Measurements from ENCODE around the gene ALAD. TPM values are rescaled to one million over a fixed set of nuclear protein-coding genes. Genes with fewer than 3 reads are reported as not detected.

The ALAD gene
- total and polyA plus RNA-seq, 9 of the 15 experiments (the other 6 are each of a cell fraction or from before 2014, with no cell fraction given): 1.3 to 12.7 (median 6.8) TPM

DNA sequence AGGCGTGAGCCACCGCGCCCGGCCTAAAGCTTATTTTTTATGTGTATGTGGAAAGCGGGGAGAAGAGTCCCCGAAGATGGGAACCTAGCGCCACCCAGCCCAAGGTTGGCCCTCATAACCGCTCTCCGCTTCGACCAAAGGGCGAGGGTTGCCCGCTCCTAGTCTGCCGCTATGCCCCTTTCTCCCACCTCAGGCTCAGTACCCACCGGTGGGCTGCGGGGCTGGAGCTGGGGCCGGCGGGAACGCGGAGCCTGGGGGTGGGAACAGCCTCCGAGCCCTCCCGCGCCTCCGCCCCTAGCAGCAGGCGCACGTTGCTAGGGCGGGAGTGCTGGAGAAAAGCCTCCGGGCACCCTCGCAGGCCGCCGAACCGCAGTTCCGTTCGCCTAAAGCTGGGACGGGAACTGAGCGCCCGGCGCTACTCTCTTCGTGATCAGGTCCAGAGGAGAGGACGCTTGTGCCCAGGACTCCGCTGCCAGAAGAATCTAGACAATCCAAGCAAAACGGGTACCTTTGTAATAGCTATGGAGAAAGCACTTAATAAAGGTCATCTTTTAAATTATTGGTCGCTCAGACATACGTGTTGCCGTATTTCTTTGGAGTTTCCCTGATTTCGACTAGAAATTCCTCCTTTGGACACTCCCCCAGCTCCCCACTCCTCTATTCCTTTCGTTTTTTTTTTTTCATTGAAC is 60.9 kb downstream of the ALAD start, which contains the start of gene WDR31 (continued):
- TF ChIP-seq, protein P1, sequence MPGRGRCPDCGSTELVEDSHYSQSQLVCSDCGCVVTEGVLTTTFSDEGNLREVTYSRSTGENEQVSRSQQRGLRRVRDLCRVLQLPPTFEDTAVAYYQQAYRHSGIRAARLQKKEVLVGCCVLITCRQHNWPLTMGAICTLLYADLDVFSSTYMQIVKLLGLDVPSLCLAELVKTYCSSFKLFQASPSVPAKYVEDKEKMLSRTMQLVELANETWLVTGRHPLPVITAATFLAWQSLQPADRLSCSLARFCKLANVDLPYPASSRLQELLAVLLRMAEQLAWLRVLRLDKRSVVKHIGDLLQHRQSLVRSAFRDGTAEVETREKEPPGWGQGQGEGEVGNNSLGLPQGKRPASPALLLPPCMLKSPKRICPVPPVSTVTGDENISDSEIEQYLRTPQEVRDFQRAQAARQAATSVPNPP (IDR thresholded peaks at IDR 0.05; ENCODE audit: borderline replicate concordance, insufficient read depth, insufficient read length): no peak
- TF ChIP-seq ZNF212 (CRISPR knock-in tag; IDR thresholded peaks at IDR 0.05) (no peak), CTCFL (IDR thresholded peaks at IDR 0.05; ENCODE audit: borderline replicate concordance, insufficient read depth, low read depth, low read length, poor library complexity, severe bottlenecking) (no peak), TARDBP (IDR thresholded peaks at IDR 0.05) (0 out of 2 replicates have a peak, but pooled peaks have one; percentile 63), HOXB6 (CRISPR knock-in tag; IDR thresholded peaks at IDR 0.05; ENCODE audit: borderline replicate concordance) (no peak), FOXA1 (IDR thresholded peaks at IDR 0.05; ENCODE audit: borderline replicate concordance) (no peak), MEF2D (tag; conservative IDR thresholded peaks at IDR 0.05; ENCODE audit: low read depth) (no peak), SRSF7 (optimal IDR thresholded peaks at IDR 0.05; ENCODE audit: low read depth, low read length) (no peak), MAFG (tag; conservative IDR thresholded peaks at IDR 0.05) (no peak), POU5F1 (IDR thresholded peaks at IDR 0.05; ENCODE audit: borderline replicate concordance, low read depth, low read length, partially characterized antibody) (no peak), CCNT2 (IDR thresholded peaks at IDR 0.05; ENCODE audit: borderline replicate concordance, extremely low read depth, insufficient read length, low read depth, low read length) (peak; percentile 66), NCOA1 (IDR thresholded peaks at IDR 0.05; ENCODE audit: low read depth) (peak; percentile 97), CHD2 (IDR thresholded peaks at IDR 0.05; ENCODE audit: low read depth, low read length) (peak; percentile 66), KLF13 (tag; IDR thresholded peaks at IDR 0.05; ENCODE audit: borderline replicate concordance, low read depth) (peak; percentile 73; the same call in 1 of the 2 replicates), ZBTB1 (CRISPR knock-in tag; IDR thresholded peaks at IDR 0.05; ENCODE audit: borderline replicate concordance, low read depth) (no peak), ERF (CRISPR knock-in tag; IDR thresholded peaks at IDR 0.05) (no peak), RBM39 (optimal IDR thresholded peaks at IDR 0.05; ENCODE audit: low read depth, low read length) (no peak), TCF7 (IDR thresholded peaks at IDR 0.05; ENCODE audit: borderline replicate concordance) (no peak), ZNF695 (CRISPR knock-in tag; IDR thresholded peaks at IDR 0.05) (no peak), PHF8 (IDR thresholded peaks at IDR 0.05; ENCODE audit: borderline replicate concordance, low read length) (peak; percentile 96), KLF10 (CRISPR knock-in tag; IDR thresholded peaks at IDR 0.05) (no peak), AFF1 (IDR thresholded peaks at IDR 0.05; ENCODE audit: low read depth in 1 of 2, partially characterized antibody in 2 of 2) (no peak)
